ENCODE data around the gene EIF2AK3. TPM values are rescaled to one million over a fixed set of nuclear protein-coding genes. Genes with fewer than 3 reads are reported as not detected.
A peak's percentile ranks its signal among the peaks of the same experiment; 100 is the strongest.

Gene EIF2AK3
- total and polyA plus RNA-seq, 2 of the 8 experiments (the other 6 are each of a cell fraction or from before 2014, with no cell fraction given): 5.8 to 22.8 TPM

- Histone ChIP-seq H3K36me3 (ENCODE audit: control insufficient read depth in 2 of 4, insufficient read depth in 4 of 4, low read length in 3 of 4) (no peaks in the 10 kb centered on the region), H3K23ac (ENCODE audit: insufficient read length) (no peak overlapping the region), H3K27me3 (replicated peaks in 1 of 4; ENCODE audit: control insufficient read depth in 3 of 4, extremely low read depth in 1 of 4, insufficient read depth in 3 of 4, low read length in 3 of 4) (no peaks in the 10 kb centered on the region), H3K79me2 (ENCODE audit: control insufficient read depth in 1 of 2, insufficient read depth in 2 of 2, low read length in 2 of 2) (no peaks in the 10 kb centered on the region), H2BK120ac (replicated peaks; ENCODE audit: low read depth, low read length) (peak overlapping the region; percentile 55), H2AK5ac (ENCODE audit: low read depth, low read length) (peak overlapping the region; percentile 55; the same call in 1 of the 2 replicates), H3K9me3 (ENCODE audit: insufficient read depth in 2 of 2, low read depth in 1 of 2, low read length in 1 of 2) (no peaks in the 10 kb centered on the region), H2BK12ac (ENCODE audit: low read depth, low read length) (peak overlapping the region; percentile 81; the same call in 1 of the 2 replicates), H3K4ac (replicated peaks; ENCODE audit: insufficient read length, low read depth, low read length) (no peak overlapping the region), H2BK15ac (ENCODE audit: low read length) (0 out of 2 replicates have a peak overlapping the region, but pooled peaks have one; percentile 31), H3K4me2 (ENCODE audit: insufficient read depth in 1 of 2, low read depth in 2 of 2, low read length in 2 of 2) (no peak overlapping the region), H4K8ac (ENCODE audit: extremely low read depth, insufficient read depth, low read length) (no peak overlapping the region), H3K4me3 (ENCODE audit: extremely low read depth in 1 of 4, insufficient read depth in 2 of 4, low read depth in 3 of 4, low read length in 4 of 4) (no peak overlapping the region), H3K23me2 (ENCODE audit: low read depth, low read length) (no peaks in the 10 kb centered on the region), H3K56ac (replicated peaks; ENCODE audit: insufficient read length, low read depth, low read length) (no peak overlapping the region), H3K4me1 (replicated peaks in 1 of 4; ENCODE audit: control insufficient read depth in 3 of 4, insufficient read depth in 4 of 4, low read length in 3 of 4) (peaks cover 3 to 15% (median 9%) of the 10 kb centered on the region in 4 experiments; a peak in 6 of 7 replicates), H3K27ac (ENCODE audit: low read depth, low read length) (no peak overlapping the region), H3K9ac (replicated peaks in 1 of 4; ENCODE audit: extremely low read depth in 1 of 4, low read depth in 3 of 4, low read length in 3 of 4) (no peak overlapping the region), H3K14ac (ENCODE audit: insufficient read length) (no peak overlapping the region), H2BK5ac (ENCODE audit: low read depth, low read length) (no peak overlapping the region), H3K79me1 (ENCODE audit: low read depth, low read length) (no peaks in the 10 kb centered on the region), H4K20me1 (replicated peaks in 1 of 2; ENCODE audit: control insufficient read depth in 1 of 2, insufficient read depth in 2 of 2, low read length in 2 of 2) (no peaks in the 10 kb centered on the region), H2BK20ac (ENCODE audit: low read length) (peak overlapping the region; percentile 73; the same call in 1 of the 2 replicates), H4K5ac (ENCODE audit: insufficient read length, low read depth, low read length) (no peak overlapping the region), H2AFZ (ENCODE audit: low read length) (no peak overlapping the region), H4K91ac (replicated peaks; ENCODE audit: insufficient read length, low read length) (peak overlapping the region; percentile 39), H3K18ac (ENCODE audit: extremely low read depth, low read length) (no peak overlapping the region)
- 88% methylated on average over 2 of the region's 2 CpGs; no CpG with 5 or more reads in 1 of the 2 experiments for WGBS, 2 experiments (ENCODE audit: extremely low coverage in 1 of 2, insufficient coverage in 1 of 2, insufficient read length in 1 of 2, insufficient replicate concordance in 2 of 2, low coverage in 1 of 2, low lambda C conversion rate in 2 of 2, missing lambda C conversion rate in 1 of 2)
- FAIRE-seq (no peak), DNase-seq (ENCODE audit: low read depth in 1 of 2, low spot score in 2 of 2) (no peak)
- ChIA-PET POLR2A (ENCODE audit: partially characterized antibody) (no interaction called here), CTCF (ENCODE audit: partially characterized antibody) (interaction anchor here (1.0 kb wide), 1 partner anchor 11 kb away, joined by 3 read pairs; no protein-coding TSS in a partner anchor)
- no peak for TF ChIP-seq ATF3 (IDR thresholded peaks at IDR 0.05; ENCODE audit: insufficient read depth, low read depth, low read length)
- TF ChIP-seq HDAC2 (IDR thresholded peaks at IDR 0.05; ENCODE audit: borderline replicate concordance in 1 of 2, low read depth in 2 of 2, low read length in 2 of 2): no peak
- TF ChIP-seq KDM1A (IDR thresholded peaks at IDR 0.05; ENCODE audit: borderline replicate concordance, low read length): no peak
- TF ChIP-seq POLR2AphosphoS5 (IDR thresholded peaks at IDR 0.05; ENCODE audit: low read depth, low read length): no peak
- TF ChIP-seq SUZ12 (IDR thresholded peaks at IDR 0.05; ENCODE audit: low read length): no peak
- no peak for TF ChIP-seq SIX5 (IDR thresholded peaks at IDR 0.05; ENCODE audit: low read depth, low read length)
- no peak for TF ChIP-seq E2F6 (IDR thresholded peaks at IDR 0.05)
- TF ChIP-seq RFX5 (IDR thresholded peaks at IDR 0.05; ENCODE audit: borderline replicate concordance, low read depth, low read length): no peak
- no peak for TF ChIP-seq HDAC6 (IDR thresholded peaks at IDR 0.05; ENCODE audit: low read depth, low read length)
- TF ChIP-seq RXRA (IDR thresholded peaks at IDR 0.05; ENCODE audit: insufficient read depth, low read depth, low read length): no peak
- no peak for TF ChIP-seq TBP (IDR thresholded peaks at IDR 0.05; ENCODE audit: low read depth, low read length)
These were observed 86.9 kb downstream of the EIF2AK3 start for GRCh38 chr2:88540346-88540745.

Measured in H1 (cell line).